GM19455 (cell line): ENCODE results near the gene AAR2.

Source experiments
- ATAC-seq: cut with Tn5 transposase; IDR thresholded peaks from one replicate; pipeline ENCODE4 v1.9.1; 2021; ENCODE audit not compliant: unreplicated experiment

AAR2 gene

GRCh38 chr20:36259177-36260061 is 23.1 kb downstream of the AAR2 start:
- ATAC-seq = no peak

GRCh38 chr20:36260316-36260715 is 24.0 kb downstream of the AAR2 start:
- no peak for ATAC-seq

GRCh38 chr20:36261389-36262105 is 25.3 kb downstream of the AAR2 start:
- no peak for ATAC-seq

GRCh38 chr20:36262440-36262839 is 26.2 kb downstream of the AAR2 start:
- ATAC-seq = no peak

- ATAC-seq = no peak
Observed at GRCh38 chr20:36264426-36265246, 28.4 kb downstream of the AAR2 start.

- no peak for ATAC-seq
Observed at GRCh38 chr20:36266189-36266588, 29.9 kb downstream of the AAR2 start.

GRCh38 chr20:36267605-36268381 is 31.5 kb downstream of the AAR2 start:
- no peak for ATAC-seq

- no peak for ATAC-seq
Observed at GRCh38 chr20:36268440-36269342, 32.4 kb downstream of the AAR2 start.

- no peak for ATAC-seq
Observed at GRCh38 chr20:36269507-36269906, 33.2 kb downstream of the AAR2 start.

- no peak for ATAC-seq
Observed at GRCh38 chr20:36270744-36271638, 34.7 kb downstream of the AAR2 start.

GRCh38 chr20:36271639-36272546 is 35.6 kb downstream of the AAR2 start:
- no peak for ATAC-seq

- no peak for ATAC-seq
Observed at GRCh38 chr20:36272547-36273220, 36.4 kb downstream of the AAR2 start.

GRCh38 chr20:36273414-36274180 is 37.3 kb downstream of the AAR2 start:
- ATAC-seq = no peak

- ATAC-seq = no peak
Observed at GRCh38 chr20:36274181-36274841, 38.0 kb downstream of the AAR2 start.

GRCh38 chr20:36275011-36275410 is 38.7 kb downstream of the AAR2 start:
- ATAC-seq = no peak
